CD4-positive, alpha-beta T cell (primary cell): ENCODE measurements around the gene CCL23. TPM values are rescaled to one million over a fixed set of nuclear protein-coding genes. Genes with fewer than 3 reads are reported as not detected.

Experiments used
- ATAC-seq: fragments of 200-7000 bp; cut with Tn5 transposase; one replicate; pipeline ENCODE4 v1.10.0; 2022; ENCODE audit warnings: mild to moderate bottlenecking; ENCODE audit not compliant: poor library complexity
- CTCF ChIA-PET: fragments of 350-600 bp; sonication (Branson Sonifier 250); formaldehyde crosslinking; loops from one replicate; lab custom pipeline; 2021; ENCODE audit warnings: antibody characterized with exemption, inconsistent platforms; lab: Charles Lee
- POLR2A ChIA-PET: fragments of 350-600 bp; sonication (Branson Sonifier 250); formaldehyde crosslinking; loops from one replicate; lab custom pipeline; 2021; ENCODE audit warnings: antibody characterized with exemption, inconsistent platforms; lab: Charles Lee
- DNase-seq, 14 experiments: peaks; one replicate each; pipeline ENCODE4 v3.0.0-alpha.2; 2013 to 2020; ENCODE audit warnings: mixed read lengths in 2 of 14
- H3K27ac ChIP-seq, 2 donors: one replicate each; pipeline versions ENCODE4 v1.5.1 to v1.7.0; 2013; ENCODE audit warnings: low read length in 2 of 2, low read depth in 1 of 2, mild to moderate bottlenecking in 1 of 2
- H3K27me3 ChIP-seq, 2 experiments: 1 replicate in 1 of 2; 2 replicates in 1 of 2; pipeline versions ENCODE4 v1.6.1 to v1.7.0; 2013; ENCODE audit warnings: low read length in 2 of 2, control low read depth in 1 of 2, mild to moderate bottlenecking in 1 of 2, moderate library complexity in 1 of 2; ENCODE audit not compliant: insufficient read depth in 2 of 2, control insufficient read depth in 1 of 2
- H3K36me3 ChIP-seq: one replicate; pipeline ENCODE4 v1.6.1; 2013; ENCODE audit warnings: low read length, control low read depth; ENCODE audit not compliant: insufficient read depth
- H3K4me1 ChIP-seq: one replicate; pipeline ENCODE4 v1.6.1; 2013; ENCODE audit warnings: low read length, control low read depth; ENCODE audit not compliant: insufficient read depth
- H3K4me3 ChIP-seq: one replicate; pipeline ENCODE4 v1.5.1; 2013; ENCODE audit warnings: mild to moderate bottlenecking, low read length, moderate library complexity
- H3K9me3 ChIP-seq, 2 experiments: 1 replicate in 1 of 2; 2 replicates in 1 of 2; pipeline versions ENCODE4 v1.6.1 to v1.7.0; 2013; ENCODE audit warnings: low read length in 2 of 2, mild to moderate bottlenecking in 2 of 2, control low read depth in 1 of 2, moderate library complexity in 1 of 2; ENCODE audit not compliant: control insufficient read depth in 1 of 2, insufficient read depth in 1 of 2
- H3K27ac Mint-ChIP-seq: one replicate; pipeline ENCODE4 v1.8.0; 2020; ENCODE audit warnings: mixed read lengths
- H3K27me3 Mint-ChIP-seq: one replicate; pipeline ENCODE4 v1.8.0; 2021; ENCODE audit warnings: mixed read lengths
- H3K36me3 Mint-ChIP-seq: one replicate; pipeline ENCODE4 v1.8.0; 2021; ENCODE audit warnings: low read depth, mixed read lengths
- H3K4me1 Mint-ChIP-seq: one replicate; pipeline ENCODE4 v1.8.0; 2021; ENCODE audit warnings: low read depth, mixed read lengths
- H3K4me3 Mint-ChIP-seq: one replicate; pipeline ENCODE4 v1.8.0; 2020; ENCODE audit warnings: mild to moderate bottlenecking, mixed read lengths
- H3K9me3 Mint-ChIP-seq: one replicate; pipeline ENCODE4 v1.8.0; 2020; ENCODE audit warnings: mixed read lengths
- intact Hi-C, 2 experiments: fragments of 100-400 bp; cut with DNase I in 1 of 2; cut with micrococcal nuclease in 1 of 2; formaldehyde crosslinking; loops; one replicate each; pipeline versions ENCODE4 v1.15.1 to v1.9.0; 2023 to 2025; cut with DNase I, micrococcal nuclease
- total RNA-seq, 174 experiments: library from RNA in 2 of 174; stranded (reverse) in 2 of 174; gene quantifications; one replicate each; pipeline ENCODE4 v1.2.3 and lab custom pipeline; 2021 to 2026
- TF ChIP-seq, protein P1 (sequence below): fragments of 200-600 bp; IDR thresholded peaks from one replicate; pipeline ENCODE4 v1.8.0; 2022; ENCODE audit warnings: antibody characterized with exemption, mild to moderate bottlenecking

The CCL23 gene
- total RNA-seq, 2 experiments from 2014 or later, result not detected

DNA sequence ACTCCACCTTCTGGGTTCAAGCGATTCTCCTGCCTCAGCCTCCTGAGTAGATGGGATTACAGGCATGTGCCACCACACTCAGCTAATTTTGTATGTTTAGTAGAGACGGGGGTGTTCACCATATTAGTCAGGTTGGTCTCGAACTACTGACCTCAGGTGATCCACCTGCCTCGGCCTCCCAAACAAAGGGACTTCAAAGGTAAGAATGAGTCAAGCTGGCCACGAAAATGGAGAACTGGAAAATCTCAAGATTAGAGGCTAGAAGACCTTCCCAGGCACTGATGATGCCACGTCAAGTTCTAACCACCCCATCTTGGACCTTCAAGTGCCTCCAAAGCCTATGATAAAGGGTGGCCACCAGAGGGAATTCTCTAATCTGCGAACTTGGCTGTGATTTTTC lies 15.1 kb downstream of the CCL23 start:
- TF ChIP-seq, protein P1, sequence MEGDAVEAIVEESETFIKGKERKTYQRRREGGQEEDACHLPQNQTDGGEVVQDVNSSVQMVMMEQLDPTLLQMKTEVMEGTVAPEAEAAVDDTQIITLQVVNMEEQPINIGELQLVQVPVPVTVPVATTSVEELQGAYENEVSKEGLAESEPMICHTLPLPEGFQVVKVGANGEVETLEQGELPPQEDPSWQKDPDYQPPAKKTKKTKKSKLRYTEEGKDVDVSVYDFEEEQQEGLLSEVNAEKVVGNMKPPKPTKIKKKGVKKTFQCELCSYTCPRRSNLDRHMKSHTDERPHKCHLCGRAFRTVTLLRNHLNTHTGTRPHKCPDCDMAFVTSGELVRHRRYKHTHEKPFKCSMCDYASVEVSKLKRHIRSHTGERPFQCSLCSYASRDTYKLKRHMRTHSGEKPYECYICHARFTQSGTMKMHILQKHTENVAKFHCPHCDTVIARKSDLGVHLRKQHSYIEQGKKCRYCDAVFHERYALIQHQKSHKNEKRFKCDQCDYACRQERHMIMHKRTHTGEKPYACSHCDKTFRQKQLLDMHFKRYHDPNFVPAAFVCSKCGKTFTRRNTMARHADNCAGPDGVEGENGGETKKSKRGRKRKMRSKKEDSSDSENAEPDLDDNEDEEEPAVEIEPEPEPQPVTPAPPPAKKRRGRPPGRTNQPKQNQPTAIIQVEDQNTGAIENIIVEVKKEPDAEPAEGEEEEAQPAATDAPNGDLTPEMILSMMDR, result no peak
- Mint-ChIP-seq H3K4me1 (peaks cover 5% of the 10 kb centered on the region), H3K4me3 (no peak overlapping the region), H3K36me3 (no peaks in the 10 kb centered on the region), H3K27me3 (peaks cover 6% of the 10 kb centered on the region), H3K9me3 (no peaks in the 10 kb centered on the region), H3K27ac (no peak overlapping the region)
- no peak for DNase-seq
- H3K36me3 ChIP-seq, result no peaks in the 10 kb centered on the region
- ATAC-seq, result no peak
- intact Hi-C loops, result no loop called here
- H3K9me3 ChIP-seq, result no peaks in the 10 kb centered on the region
- H3K27ac ChIP-seq, result no peak overlapping the region
- ChIA-PET POLR2A (no interaction called here), CTCF (no interaction called here)
- no peaks in the 10 kb centered on the region for H3K4me1 ChIP-seq
- H3K4me3 ChIP-seq, result no peak overlapping the region
- H3K27me3 ChIP-seq, result no peaks in the 10 kb centered on the region

DNA sequence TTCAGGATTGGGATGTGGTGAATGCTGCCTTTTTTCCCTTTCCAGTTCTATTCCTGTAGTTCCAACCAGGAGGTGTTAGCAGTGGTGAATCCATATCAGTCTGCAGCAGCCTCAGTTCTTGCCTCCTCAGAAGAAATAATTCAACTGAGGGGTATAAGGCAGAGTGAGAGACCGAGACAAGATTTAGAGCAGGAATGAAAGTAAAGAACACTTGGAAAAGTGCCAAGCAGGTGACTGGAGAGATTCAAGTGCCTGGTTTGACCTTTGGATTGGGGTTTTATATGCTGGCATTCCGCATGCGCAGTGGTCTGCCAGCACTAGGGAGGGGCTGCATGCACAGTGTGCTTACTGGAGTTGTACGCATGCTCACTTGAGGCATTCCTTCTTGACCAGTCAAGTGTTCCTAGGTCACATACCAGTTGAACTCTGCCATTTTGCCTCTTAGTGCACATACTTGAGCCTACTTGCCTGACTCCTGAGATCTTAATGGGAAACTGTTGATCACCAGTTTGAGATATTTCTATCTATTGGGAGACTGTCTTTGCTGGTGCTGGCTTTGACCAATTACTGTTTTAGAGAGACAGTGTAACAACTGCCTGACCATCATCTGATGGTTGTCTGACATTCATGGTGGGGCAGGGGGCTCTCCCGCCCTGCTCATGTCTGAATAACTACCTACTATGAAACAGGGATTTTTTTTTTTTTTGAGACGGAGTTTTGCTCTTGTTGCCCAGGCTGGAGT lies 15.7 kb downstream of the CCL23 start:
- ChIA-PET POLR2A (no interaction called here), CTCF (no interaction called here)
- TF ChIP-seq, protein P1, result no peak
- Mint-ChIP-seq H3K4me3 (no peak overlapping the region), H3K27me3 (peaks cover 6% of the 10 kb centered on the region), H3K4me1 (peaks cover 5% of the 10 kb centered on the region), H3K27ac (no peak overlapping the region), H3K36me3 (no peaks in the 10 kb centered on the region), H3K9me3 (no peaks in the 10 kb centered on the region)
- H3K4me3 ChIP-seq, result no peak overlapping the region
- no peak for ATAC-seq
- H3K36me3 ChIP-seq, result no peaks in the 10 kb centered on the region
- no peaks in the 10 kb centered on the region for H3K27me3 ChIP-seq
- intact Hi-C loops, result no loop called here
- H3K9me3 ChIP-seq, result no peaks in the 10 kb centered on the region
- no peaks in the 10 kb centered on the region for H3K4me1 ChIP-seq
- DNase-seq, result no peak
- H3K27ac ChIP-seq, result no peak overlapping the region

DNA sequence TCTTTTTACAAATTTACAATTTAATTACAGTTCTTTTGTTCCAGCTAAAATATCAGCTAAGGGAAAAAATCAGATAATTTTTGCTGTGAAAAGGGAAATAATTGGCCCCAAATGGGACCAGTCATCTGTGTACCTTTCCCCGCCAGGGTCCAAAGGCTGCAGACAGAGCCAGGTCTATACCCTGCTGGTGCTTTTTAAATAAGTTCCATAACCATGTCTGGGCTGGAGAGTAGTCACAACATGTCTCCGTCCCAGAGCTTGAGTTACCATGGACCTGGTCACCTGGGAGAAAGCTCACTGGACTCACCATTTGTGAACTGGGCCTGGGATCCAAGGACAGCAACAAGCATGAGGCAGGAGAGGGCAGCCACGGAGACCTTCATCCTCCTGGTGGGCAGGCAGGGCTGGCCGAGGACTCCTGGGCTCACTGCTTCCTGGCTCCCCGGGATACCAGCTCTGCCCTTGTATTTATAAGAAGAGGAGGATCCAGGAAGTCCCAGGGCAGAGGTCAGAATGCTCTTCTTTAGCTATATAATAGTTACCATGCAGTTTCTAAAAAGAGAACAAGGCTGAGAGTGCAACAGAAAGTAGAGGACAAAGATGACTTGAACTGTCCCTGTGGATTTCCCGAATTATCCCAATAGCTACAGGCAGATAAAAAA lies 16.5 kb downstream of the CCL23 start, which contains the start of gene CCL15:
TSS of gene CCL15 (minus strand) at position 444 of the 662 bp plus-strand sequence. CDS start at position 383, 61 bp downstream.
- Histone ChIP-seq H3K27ac (no peak within 1 kb of the TSS), H3K4me1 (no peaks in the 10 kb centered on the region), H3K27me3 (no peaks in the 10 kb centered on the region), H3K9me3 (no peaks in the 10 kb centered on the region), H3K4me3 (no peak within 1 kb of the TSS), H3K36me3 (no peaks in the 10 kb centered on the region)
- H3K27ac Mint-ChIP-seq, result no peak within 1 kb of the TSS
- no peak for DNase-seq
- intact Hi-C loops, result no loop called here
- no peak within 1 kb of the TSS for H3K4me3 Mint-ChIP-seq
- H3K9me3 Mint-ChIP-seq, result no peaks in the 10 kb centered on the region
- no peaks in the 10 kb centered on the region for H3K36me3 Mint-ChIP-seq
- H3K4me1 Mint-ChIP-seq, result peaks cover 5% of the 10 kb centered on the region
- POLR2A ChIA-PET, result no interaction called here
- TF ChIP-seq, protein P1, result no peak
- H3K27me3 Mint-ChIP-seq, result peaks cover 6% of the 10 kb centered on the region
- CTCF ChIA-PET, result no interaction called here
- no peak for ATAC-seq
